HepG2 (cell line): ENCODE measurements around the gene ANKDD1A. TPM values are rescaled to one million over a fixed set of nuclear protein-coding genes. Genes with fewer than 3 reads are reported as not detected.

Source experiments
- ATAC-seq: fragments of 200-7000 bp; cut with Tn5 transposase; 3 replicates; pipeline ENCODE4 v1.9.1; 2020; ENCODE audit warnings: mild to moderate bottlenecking, moderate library complexity
- BruUV-seq: library from RNA; stranded (reverse); fragments of 400-500 nt; replicated peaks from 2 replicates; lab custom pipeline; 2021; lab: Mats Ljungman, UMichigan
- CTCF ChIA-PET: fragments of 300-600 bp; formaldehyde crosslinking; extraction: SDS; loops from one replicate; lab custom pipeline; 2021; ENCODE audit warnings: low total read pairs, inconsistent platforms, low intra/inter-chr PET ratio; lab: Yijun Ruan, JAX
- POLR2A ChIA-PET: fragments of 350-600 bp; sonication (Branson Sonifier 250); formaldehyde crosslinking; loops from one replicate; lab custom pipeline; 2020; ENCODE audit warnings: antibody characterized with exemption, inconsistent platforms; lab: Yijun Ruan, JAX
- DNase-seq: peaks from one replicate; pipeline ENCODE4 v3.0.0-alpha.2; 2015; ENCODE audit warnings: low spot score
- FAIRE-seq: peaks from 3 replicates; lab custom pipeline; 2011; peaks lifted over from hg19 to GRCh38; lab: Jason Lieb, UNC
- H2AFZ ChIP-seq: one replicate; pipeline ENCODE4 v1.6.1; 2011; ENCODE audit warnings: low read length, inconsistent platforms
- H3K27ac ChIP-seq: fragments of 300-600 bp; 3 replicates; pipeline ENCODE4 v1.8.0; 2011; ENCODE audit warnings: mixed run types, mild to moderate bottlenecking, mixed read lengths, low read length, inconsistent platforms; ENCODE audit not compliant: insufficient read depth; ENCODE audit errors: extremely low read length
- H3K27me3 ChIP-seq, 2 experiments: fragments of 200-600 bp in 1 of 2; 2 replicates in 1 of 2; 3 replicates in 1 of 2; pipeline versions ENCODE4 v1.6.0 to v1.8.0; 2011; ENCODE audit warnings: low read length in 2 of 2, mild to moderate bottlenecking in 2 of 2, moderate library complexity in 2 of 2, inconsistent platforms in 1 of 2; ENCODE audit not compliant: insufficient read depth in 2 of 2, control insufficient read depth in 1 of 2
- H3K36me3 ChIP-seq, 2 experiments: fragments of 200-600 bp in 1 of 2; replicated peaks in 1 of 2; 2 replicates in 1 of 2; 3 replicates in 1 of 2; pipeline versions ENCODE4 v1.5.1 to v1.8.0; 2011; ENCODE audit warnings: low read length in 2 of 2, inconsistent platforms in 1 of 2; ENCODE audit not compliant: insufficient read depth in 2 of 2, control insufficient read depth in 1 of 2
- H3K4me1 ChIP-seq: 2 replicates; pipeline ENCODE4 v1.5.1; 2012; ENCODE audit warnings: low read length, inconsistent platforms; ENCODE audit not compliant: insufficient read depth
- H3K4me2 ChIP-seq: 2 replicates; pipeline ENCODE4 v1.6.0; 2011; ENCODE audit warnings: low read depth, low read length, inconsistent platforms
- H3K4me3 ChIP-seq, 3 experiments: fragments of 200-600 bp in 1 of 3; sonication (generic), shearing (Covaris generic) in 1 of 3; replicated peaks in 1 of 3; 2 replicates each; pipeline ENCODE4 v1.5.1; 2011 to 2016; ENCODE audit warnings: low read length in 3 of 3, inconsistent platforms in 2 of 3, low read depth in 2 of 3, mild to moderate bottlenecking in 2 of 3, control low read depth in 1 of 3, mixed read lengths in 1 of 3; ENCODE audit not compliant: insufficient read depth in 1 of 3
- H3K79me2 ChIP-seq: one replicate; pipeline ENCODE4 v1.6.1; 2011; ENCODE audit warnings: low read length, inconsistent platforms; ENCODE audit not compliant: insufficient read depth
- H3K9ac ChIP-seq: 2 replicates; pipeline ENCODE4 v1.6.0; 2011; ENCODE audit warnings: mild to moderate bottlenecking, low read depth, low read length, inconsistent platforms; ENCODE audit not compliant: insufficient read depth
- H3K9me3 ChIP-seq: 2 replicates; pipeline ENCODE4 v1.5.1; 2012; ENCODE audit warnings: mild to moderate bottlenecking, low read length
- H4K20me1 ChIP-seq: 2 replicates; pipeline ENCODE4 v1.6.0; 2011; ENCODE audit warnings: inconsistent platforms, mild to moderate bottlenecking, low read length, moderate library complexity; ENCODE audit not compliant: insufficient read depth
- ZBTB38 ChIP-seq: sonication (generic); formaldehyde crosslinking; IDR thresholded peaks from 2 replicates; pipeline ENCODE4 v1.5.1; 2020; ENCODE audit warnings: mild to moderate bottlenecking, missing genetic modification reagents
- ZBTB7B ChIP-seq: sonication (generic); formaldehyde crosslinking; IDR thresholded peaks from 2 replicates; pipeline ENCODE4 v1.4.0; 2020; ENCODE audit warnings: missing genetic modification reagents
- ZNF101 ChIP-seq: sonication (generic); formaldehyde crosslinking; IDR thresholded peaks from 2 replicates; pipeline ENCODE4 v1.4.0; 2020; ENCODE audit warnings: mild to moderate bottlenecking, low read depth, missing genetic modification reagents, borderline replicate concordance
- ZNF20 ChIP-seq: sonication (generic); formaldehyde crosslinking; IDR thresholded peaks from 2 replicates; pipeline ENCODE4 v1.4.0; 2020; ENCODE audit warnings: mild to moderate bottlenecking, moderate library complexity, missing genetic modification reagents
- ZNF343 ChIP-seq: sonication (generic); formaldehyde crosslinking; IDR thresholded peaks from 2 replicates; pipeline ENCODE4 v1.4.0; 2020; ENCODE audit warnings: mild to moderate bottlenecking, missing genetic modification reagents
- ZNF367 ChIP-seq: sonication (generic); formaldehyde crosslinking; IDR thresholded peaks from 2 replicates; pipeline ENCODE4 v1.4.0; 2020; ENCODE audit warnings: missing genetic modification reagents, borderline replicate concordance
- ZNF652 ChIP-seq: IDR thresholded peaks from 2 replicates; pipeline ENCODE4 v1.6.1; 2016; ENCODE audit warnings: low read depth, borderline replicate concordance
- ZNF678 ChIP-seq: sonication (generic); formaldehyde crosslinking; IDR thresholded peaks from 2 replicates; pipeline ENCODE4 v1.4.0; 2020; ENCODE audit warnings: mild to moderate bottlenecking, missing genetic modification reagents
- ZNF703 ChIP-seq: sonication (generic); formaldehyde crosslinking; IDR thresholded peaks from 2 replicates; pipeline ENCODE4 v1.5.1; 2020; ENCODE audit warnings: missing genetic modification reagents, mild to moderate bottlenecking, moderate library complexity, borderline replicate concordance
- WGBS: methylation state at CpG from one replicate; pipeline ENCODE4 v1.1.6; 2017; ENCODE audit warnings: low lambda C conversion rate; 5-methylcytosine and 5-hydroxymethylcytosine counted together
- in situ Hi-C: cut with HindIII; loops from 2 replicates; pipeline ENCODE4 v1.10.0; 2017; ENCODE audit warnings: low pct_unique_long_range_greater_than_20kb; ENCODE audit not compliant: extremely low pct_ligation_motif_present
- intact Hi-C: fragments of 100-400 bp; cut with micrococcal nuclease; formaldehyde crosslinking; loops from one replicate; pipeline ENCODE4 v1.10.0; 2022; ENCODE audit not compliant: unreplicated experiment
- polyA plus RNA-seq, 8 experiments: library from polyadenylated mRNA; depleted of rRNA in 3 of 8; stranded (reverse) in 7 of 8; unstranded in 1 of 8; fragments of >200 nt; fragmentation: Illumina TruSeq in 4 of 8; extraction: Trizol in 4 of 8; gene quantifications; 2 replicates each; pipeline versions ENCODE4 v1.2.1 to v1.2.3, GENCODE V29; 2011 to 2016; ENCODE audit warnings: low read depth in 4 of 8, missing spikeins in 1 of 8, mixed read lengths in 1 of 8; ENCODE audit not compliant: insufficient read depth in 1 of 8
- total RNA-seq, 5 experiments: library from RNA; depleted of rRNA; stranded (reverse); fragments of >200 nt; fragmentation: Illumina TruSeq; extraction: Trizol; gene quantifications; 2 replicates each; pipeline ENCODE4 v1.2.3, GENCODE V29; 2016; ENCODE audit warnings: low read depth in 1 of 5
- TF ChIP-seq, protein P1 (sequence below): sonication (generic); formaldehyde crosslinking; IDR thresholded peaks from 2 replicates; pipeline ENCODE4 v1.4.0; 2020; ENCODE audit warnings: missing genetic modification reagents

ANKDD1A gene
- total and polyA plus RNA-seq, 2 of the 13 experiments (the other 11 are each of a cell fraction or from before 2014, with no cell fraction given): 0.11 to 0.48 TPM

- Histone ChIP-seq H3K27me3 (peaks cover 0 to 19% of the 10 kb centered on the region in 2 experiments; a peak in 2 of 5 replicates), H3K9ac (no peak overlapping the region), H3K79me2 (no peaks in the 10 kb centered on the region), H3K4me2 (no peak overlapping the region), H3K27ac (no peak overlapping the region), H3K4me3 (no peak overlapping the region), H4K20me1 (no peaks in the 10 kb centered on the region), H2AFZ (no peak overlapping the region), H3K36me3 (no peaks in the 10 kb centered on the region), H3K9me3 (no peaks in the 10 kb centered on the region), H3K4me1 (peaks cover 60% of the 10 kb centered on the region)
- in situ Hi-C loops: no loop called here
- no peak for DNase-seq
- ATAC-seq: no peak
- WGBS: 77% methylated on average over 8 of the region's 8 CpGs
- CTCF ChIA-PET: no interaction called here
- TF ChIP-seq ZNF20 (no peak), ZNF367 (CRISPR knock-in tag) (no peak), ZNF343 (CRISPR knock-in tag) (no peak), ZNF678 (CRISPR knock-in tag) (no peak), ZNF652 (no peak), ZNF101 (CRISPR knock-in tag) (no peak), ZBTB7B (CRISPR knock-in tag) (no peak), ZNF703 (CRISPR knock-in tag) (no peak), ZBTB38 (CRISPR knock-in tag) (no peak)
- TF ChIP-seq, protein P1, sequence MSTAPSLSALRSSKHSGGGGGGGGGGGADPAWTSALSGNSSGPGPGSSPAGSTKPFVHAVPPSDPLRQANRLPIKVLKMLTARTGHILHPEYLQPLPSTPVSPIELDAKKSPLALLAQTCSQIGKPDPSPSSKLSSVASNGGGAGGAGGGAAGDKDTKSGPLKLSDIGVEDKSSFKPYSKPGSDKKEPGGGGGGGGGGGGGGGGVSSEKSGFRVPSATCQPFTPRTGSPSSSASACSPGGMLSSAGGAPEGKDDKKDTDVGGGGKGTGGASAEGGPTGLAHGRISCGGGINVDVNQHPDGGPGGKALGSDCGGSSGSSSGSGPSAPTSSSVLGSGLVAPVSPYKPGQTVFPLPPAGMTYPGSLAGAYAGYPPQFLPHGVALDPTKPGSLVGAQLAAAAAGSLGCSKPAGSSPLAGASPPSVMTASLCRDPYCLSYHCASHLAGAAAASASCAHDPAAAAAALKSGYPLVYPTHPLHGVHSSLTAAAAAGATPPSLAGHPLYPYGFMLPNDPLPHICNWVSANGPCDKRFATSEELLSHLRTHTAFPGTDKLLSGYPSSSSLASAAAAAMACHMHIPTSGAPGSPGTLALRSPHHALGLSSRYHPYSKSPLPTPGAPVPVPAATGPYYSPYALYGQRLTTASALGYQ (CRISPR knock-in tag): no peak
- FAIRE-seq: no peak
- BruUV-seq: no TSS peak
- POLR2A ChIA-PET: interaction anchor here (1.5 kb wide), 1 partner anchor 18 kb away, joined by 5 read pairs; no protein-coding TSS in a partner anchor
- intact Hi-C loops: loop anchor here (5.0 kb wide), 1 partner anchor 161 kb away; no protein-coding TSS in a partner anchor
These were observed 18.8 kb upstream of the ANKDD1A start for GRCh38 chr15:64892847-64893403.
